ENCODE results near the gene CPNE5.

DNA sequence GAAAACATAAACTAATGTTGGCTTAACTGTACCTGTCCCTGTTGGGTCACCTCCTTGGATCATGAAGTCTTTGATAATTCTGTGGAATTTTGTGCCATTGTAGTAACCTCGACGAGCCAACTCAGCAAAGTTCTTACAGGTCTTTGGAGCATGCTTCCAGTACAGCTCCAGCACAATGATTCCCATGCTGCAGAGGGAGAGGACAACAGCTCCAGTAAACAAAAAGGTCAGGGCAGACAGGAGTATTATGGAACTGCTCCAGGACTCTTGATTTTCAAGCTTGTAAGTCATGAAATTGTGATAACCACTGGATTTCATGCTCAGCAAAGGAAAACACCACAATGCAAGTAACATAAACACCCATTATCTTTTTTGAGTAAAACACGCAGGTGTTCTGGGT, 32.4 kb upstream of the CPNE5 start:
- TF ChIP-seq, protein P1, sequence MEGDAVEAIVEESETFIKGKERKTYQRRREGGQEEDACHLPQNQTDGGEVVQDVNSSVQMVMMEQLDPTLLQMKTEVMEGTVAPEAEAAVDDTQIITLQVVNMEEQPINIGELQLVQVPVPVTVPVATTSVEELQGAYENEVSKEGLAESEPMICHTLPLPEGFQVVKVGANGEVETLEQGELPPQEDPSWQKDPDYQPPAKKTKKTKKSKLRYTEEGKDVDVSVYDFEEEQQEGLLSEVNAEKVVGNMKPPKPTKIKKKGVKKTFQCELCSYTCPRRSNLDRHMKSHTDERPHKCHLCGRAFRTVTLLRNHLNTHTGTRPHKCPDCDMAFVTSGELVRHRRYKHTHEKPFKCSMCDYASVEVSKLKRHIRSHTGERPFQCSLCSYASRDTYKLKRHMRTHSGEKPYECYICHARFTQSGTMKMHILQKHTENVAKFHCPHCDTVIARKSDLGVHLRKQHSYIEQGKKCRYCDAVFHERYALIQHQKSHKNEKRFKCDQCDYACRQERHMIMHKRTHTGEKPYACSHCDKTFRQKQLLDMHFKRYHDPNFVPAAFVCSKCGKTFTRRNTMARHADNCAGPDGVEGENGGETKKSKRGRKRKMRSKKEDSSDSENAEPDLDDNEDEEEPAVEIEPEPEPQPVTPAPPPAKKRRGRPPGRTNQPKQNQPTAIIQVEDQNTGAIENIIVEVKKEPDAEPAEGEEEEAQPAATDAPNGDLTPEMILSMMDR (IDR thresholded peaks at IDR 0.05; ENCODE audit: low read length): no peak
- TF ChIP-seq EZH2 (optimal IDR thresholded peaks at IDR 0.05; ENCODE audit: low read depth, low read length) (no peak), EZH2phosphoT487 (IDR thresholded peaks at IDR 0.05; ENCODE audit: low read length) (no peak)

Data from MM.1S (cell line).